NK-92 (cell line): Measurements from ENCODE around the gene DCDC2C.

Source experiments
- DNase-seq: peaks from one replicate; lab custom pipeline; 2025; ENCODE audit not compliant: unreplicated experiment; lab: John Stamatoyannopoulos, UW

Gene DCDC2C

GRCh38 chr2:3708576-3708975 lies 5.2 kb downstream of the DCDC2C start:
- DNase-seq: no peak

DNA sequence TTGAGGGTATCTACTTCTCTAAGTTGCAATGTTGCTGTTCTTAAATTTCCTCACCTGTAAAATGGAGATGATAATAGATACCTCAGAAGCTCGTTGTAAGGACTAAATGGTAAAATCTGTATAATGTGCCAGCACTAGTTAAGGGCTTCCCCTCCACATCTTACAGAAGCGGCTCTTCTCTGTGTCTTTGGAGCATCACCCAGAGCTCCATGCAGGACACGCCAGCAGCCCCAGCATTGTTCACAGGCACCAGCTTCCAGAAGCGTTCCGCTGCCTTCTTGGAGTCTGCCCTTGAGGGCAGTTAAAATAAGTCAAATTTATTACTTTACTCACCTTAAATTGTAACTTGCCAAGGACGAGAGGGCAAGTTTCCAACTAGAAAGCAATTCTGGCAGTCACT lies 5.8 kb downstream of the DCDC2C start:
- no peak for DNase-seq

DNA sequence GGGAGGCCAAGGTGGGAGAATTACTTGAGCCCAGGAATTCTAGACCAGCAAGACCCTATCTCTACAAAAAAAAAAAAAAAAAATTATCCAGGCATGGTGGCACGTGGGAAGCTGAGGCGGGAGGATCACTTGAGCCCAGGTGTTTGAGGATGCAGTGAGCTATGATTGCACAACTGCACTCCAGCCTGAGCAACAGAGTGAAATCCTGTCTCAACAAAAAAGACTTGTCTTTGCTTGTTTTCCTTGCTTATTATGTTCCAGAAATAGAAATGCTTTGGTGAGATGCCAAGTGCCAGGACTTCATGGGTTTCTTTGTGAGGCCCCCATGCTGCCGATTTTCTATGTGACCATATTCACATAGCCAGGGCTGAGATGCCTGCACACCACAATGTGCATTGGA lies 9.0 kb downstream of the DCDC2C start:
- DNase-seq: no peak

DNA sequence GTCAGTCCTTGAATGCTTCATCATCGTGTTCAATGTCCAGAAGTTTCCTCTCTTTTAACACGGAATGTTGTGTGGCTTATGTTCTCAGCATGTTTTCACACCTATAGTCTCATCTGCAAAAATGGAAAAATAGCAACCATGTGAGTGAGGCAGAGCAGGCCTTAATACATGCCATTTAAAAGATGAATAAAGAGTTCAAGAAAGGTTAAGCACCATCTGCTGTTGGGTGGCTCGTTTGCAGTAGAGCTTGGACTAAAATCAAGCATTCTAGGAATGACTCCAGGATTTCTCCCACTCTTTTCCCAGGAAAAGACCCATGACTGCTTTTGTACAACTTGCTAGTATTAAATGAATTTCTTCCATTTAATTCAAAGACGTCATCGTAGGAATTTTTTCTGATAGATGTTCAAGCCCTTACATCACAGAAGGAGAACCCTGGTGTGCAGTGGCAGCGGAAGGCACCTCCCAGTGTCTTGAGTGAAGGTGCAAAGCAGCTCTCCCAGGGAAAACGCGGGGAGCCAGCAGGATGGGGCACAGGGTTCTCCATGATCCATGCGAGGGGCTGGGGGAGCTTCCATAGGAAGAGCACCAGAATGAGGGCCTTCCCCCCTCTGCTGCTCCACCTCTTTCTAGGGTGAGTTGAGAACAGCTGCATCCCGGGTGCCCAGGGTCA lies 9.6 kb downstream of the DCDC2C start:
- DNase-seq: no peak

DNA sequence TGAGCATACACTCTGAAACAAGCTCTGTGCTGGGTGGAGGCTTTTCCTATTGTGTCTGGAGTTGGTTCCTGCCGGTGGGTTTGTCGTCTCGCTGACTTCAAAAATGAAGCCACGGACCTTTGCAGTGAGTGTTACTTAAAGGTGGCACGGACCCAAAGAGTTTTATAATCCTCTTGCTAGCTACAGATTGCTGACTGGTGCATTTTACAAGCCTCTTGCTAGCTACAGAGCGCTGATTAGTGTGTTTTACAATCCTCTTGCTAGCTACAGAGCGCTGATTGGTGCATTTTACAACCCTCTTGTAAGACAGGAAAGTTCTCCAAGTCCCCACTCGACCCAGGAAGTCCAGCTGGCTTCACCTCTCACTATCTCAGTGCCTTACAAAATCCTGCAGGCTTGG lies 15.3 kb downstream of the DCDC2C start:
- no peak for DNase-seq

GRCh38 chr2:3725002-3725401 lies 21.6 kb downstream of the DCDC2C start:
- no peak for DNase-seq

- no peak for DNase-seq
Measured at GRCh38 chr2:3725458-3726250, 22.3 kb downstream of the DCDC2C start.

DNA sequence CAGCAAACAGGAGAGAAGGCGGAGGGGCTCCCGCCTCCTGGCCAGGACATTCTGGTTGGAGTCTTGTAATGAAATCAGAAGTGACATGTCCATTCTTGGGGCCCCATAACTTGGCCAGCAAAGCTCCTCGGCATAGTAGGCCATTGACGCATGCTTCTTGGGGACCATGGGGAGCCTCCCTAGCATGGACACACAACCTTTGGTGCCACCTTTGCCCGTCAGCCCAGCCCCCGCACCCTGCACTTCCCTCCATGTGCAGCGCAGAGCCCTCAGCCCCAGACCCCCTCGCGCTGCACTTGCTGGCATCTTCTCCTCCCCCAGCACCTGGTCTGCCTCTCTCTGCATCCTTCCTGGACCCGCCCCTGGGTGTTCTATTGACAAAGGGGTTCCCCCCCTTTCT lies 23.1 kb downstream of the DCDC2C start:
- no peak for DNase-seq

DNA sequence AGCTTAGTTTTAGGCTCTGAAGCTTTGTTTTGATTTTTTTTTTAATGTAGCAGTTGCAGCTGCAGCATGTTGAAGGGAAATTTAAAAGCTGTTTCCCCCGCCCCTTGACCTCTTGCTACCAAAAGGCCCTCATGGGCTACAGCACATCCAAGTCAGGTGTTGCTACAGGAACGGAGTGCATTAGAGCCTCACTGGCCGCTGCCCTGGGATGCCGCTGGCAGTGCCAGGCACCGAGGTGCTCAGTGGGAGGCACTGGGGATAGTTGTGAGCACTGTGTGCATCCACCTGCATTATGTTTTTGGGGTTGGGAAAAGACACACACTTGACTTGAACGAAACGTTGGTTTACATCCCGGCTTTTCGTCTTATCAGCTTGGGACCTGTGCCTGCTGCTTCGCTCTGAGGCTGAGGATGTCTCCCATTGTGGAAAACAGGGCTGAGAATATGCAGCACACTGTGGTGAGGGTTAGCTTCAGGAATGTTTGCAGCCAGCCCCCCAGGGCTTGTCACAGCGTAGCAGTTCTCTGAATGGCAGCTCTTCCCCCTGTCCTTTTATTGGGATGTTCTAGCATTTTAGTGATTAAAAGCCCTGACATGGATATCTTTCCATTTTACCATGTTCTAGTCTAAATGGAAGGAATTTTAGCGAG lies 24.1 kb downstream of the DCDC2C start:
- no peak for DNase-seq

GRCh38 chr2:3728104-3729054 lies 25.0 kb downstream of the DCDC2C start:
- DNase-seq: no peak

DNA sequence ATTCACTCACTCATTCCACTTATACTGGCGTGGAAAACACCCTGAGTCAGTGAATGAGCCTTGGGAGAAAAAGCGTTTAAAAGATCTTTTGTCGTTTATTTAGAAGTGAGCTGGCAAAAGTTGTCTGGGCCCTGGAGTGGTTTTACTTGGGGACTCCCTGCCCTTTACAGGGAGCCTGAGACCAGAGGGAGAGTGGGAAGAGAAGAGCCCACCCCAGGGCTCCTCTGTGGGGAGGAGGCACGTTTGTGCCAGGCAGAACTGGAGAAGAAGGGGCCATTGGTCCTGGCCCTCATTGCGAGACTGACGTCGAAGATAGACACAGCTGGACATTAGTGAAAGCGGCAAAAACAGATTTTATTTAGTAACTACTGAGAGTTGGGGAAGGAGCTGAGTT lies 25.7 kb downstream of the DCDC2C start:
- DNase-seq: no peak

DNA sequence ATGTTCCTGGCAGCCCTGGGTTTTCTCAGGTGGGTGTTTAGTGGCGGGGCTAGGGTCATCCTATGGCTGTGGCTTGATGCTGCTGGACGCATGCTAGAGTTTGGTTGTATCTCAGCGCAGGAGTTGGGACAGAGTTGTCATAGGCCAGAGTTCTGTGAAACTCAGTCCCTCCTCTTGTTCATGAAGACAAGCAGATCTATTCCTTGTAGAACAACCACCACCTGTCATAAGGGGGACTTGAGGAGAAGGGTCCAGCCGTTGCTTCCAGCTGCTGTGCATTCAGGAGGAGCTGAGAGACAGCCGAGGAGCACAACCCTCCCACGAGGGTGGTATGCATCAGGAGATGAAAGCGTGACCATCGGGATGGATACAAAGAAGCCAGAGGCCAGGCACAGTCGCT lies 26.4 kb downstream of the DCDC2C start:
- DNase-seq: no peak

DNA sequence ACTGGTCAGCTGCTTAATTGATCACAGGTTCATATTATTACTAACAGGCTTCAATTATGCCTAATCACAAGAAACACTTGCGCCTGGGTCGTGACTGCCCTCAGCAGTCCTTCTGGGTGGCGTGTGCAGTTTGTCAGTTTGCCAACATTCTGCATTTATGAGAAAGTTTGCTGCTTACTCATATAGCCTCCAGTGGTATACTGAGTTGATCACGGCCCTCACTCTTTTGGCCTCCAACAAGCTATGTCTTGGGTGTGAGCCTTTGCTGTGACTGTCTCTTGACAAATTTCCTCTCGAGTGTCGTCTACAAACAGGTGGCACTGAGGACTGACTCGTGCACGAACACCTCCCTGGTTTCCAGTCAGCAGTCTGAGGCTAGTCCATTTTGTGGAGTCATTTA lies 27.3 kb downstream of the DCDC2C start:
- no peak for DNase-seq

GRCh38 chr2:3731829-3732228 lies 28.5 kb downstream of the DCDC2C start:
- DNase-seq: no peak

GRCh38 chr2:3736112-3736511 lies 32.7 kb downstream of the DCDC2C start:
- DNase-seq: no peak

GRCh38 chr2:3737128-3737527 lies 33.8 kb downstream of the DCDC2C start:
- DNase-seq: no peak

DNA sequence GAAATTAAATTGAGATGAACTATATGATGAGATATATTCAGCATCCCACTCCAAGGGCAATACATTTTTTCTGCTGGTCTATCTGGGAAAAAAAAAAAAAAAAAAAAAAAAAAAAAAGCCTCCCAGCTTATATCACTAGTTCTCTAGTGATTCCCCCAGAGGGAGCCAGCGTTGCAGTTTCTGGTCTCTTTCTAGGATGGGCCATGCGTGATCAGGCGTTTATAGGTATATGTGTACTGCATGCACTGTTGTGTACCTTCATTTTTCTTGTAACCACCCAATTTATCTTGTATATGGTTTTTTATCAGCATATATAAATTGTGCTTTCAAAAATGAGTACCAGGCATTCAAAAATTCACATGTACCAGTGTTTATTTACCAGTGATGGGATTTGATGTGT lies 35.1 kb downstream of the DCDC2C start:
- no peak for DNase-seq

GRCh38 chr2:3739313-3739712 lies 35.9 kb downstream of the DCDC2C start:
- no peak for DNase-seq

DNA sequence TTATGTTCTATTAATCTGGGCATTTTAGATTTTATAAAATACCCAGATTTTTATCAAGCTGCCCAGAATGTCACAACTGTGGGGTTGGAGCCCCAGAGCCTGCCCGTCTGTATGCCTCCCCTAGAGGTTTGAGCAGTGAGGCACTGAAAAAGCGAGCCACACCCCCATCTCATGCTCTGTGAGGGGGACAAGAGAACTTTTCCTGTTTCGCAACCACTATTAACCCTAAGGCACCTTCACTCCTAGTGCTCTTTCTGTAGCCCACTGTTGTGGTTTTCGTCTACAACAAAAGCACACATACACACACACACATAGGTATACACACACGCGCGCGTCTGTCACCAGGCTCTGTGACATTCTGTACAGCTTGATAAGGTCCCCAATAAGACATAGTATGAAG lies 38.0 kb downstream of the DCDC2C start:
- DNase-seq: no peak

DNA sequence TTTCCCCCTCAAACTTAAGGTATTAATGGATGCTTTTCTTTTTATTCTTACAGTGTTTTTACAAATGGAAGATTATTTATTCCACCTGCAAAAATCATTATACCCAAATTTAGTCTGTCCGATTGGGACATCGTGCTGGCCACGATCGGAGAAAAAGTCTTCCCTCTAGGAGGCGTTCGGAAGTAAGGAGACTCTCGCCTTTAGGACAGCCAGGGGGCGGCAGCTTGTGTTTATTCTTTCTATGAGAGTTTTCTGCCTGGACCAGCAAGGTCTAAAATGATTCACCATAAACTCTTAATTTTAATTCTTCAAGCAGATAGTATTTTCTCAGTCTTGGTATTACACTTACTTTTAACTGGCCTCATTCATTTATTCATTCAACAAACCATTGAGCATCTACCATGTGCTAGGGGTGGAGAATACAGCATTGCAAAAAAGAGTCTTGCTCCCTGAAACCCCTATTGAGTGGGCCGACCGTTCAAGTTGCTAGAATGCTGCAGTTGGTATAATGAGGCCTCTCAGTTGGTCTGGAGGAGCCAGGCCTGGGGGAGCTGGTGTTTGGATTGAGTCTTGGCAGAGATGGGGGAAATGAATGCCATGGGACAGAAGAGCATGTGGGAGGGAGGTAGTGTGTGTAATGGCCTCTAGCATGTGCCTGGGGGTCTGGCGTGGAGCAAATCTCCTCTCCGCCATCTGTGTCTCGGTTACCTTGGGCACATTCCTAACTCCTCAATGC lies 38.7 kb downstream of the DCDC2C start:
- DNase-seq: no peak
